AG04450 (cell line): ENCODE results near the gene PSMB1. TPM values are rescaled to one million over a fixed set of nuclear protein-coding genes. Genes with fewer than 3 reads are reported as not detected.

Experiments used
- CTCF ChIA-PET: fragments of 300-600, 350-600 bp; formaldehyde crosslinking; extraction: SDS; loops from one replicate; lab custom pipeline; 2022; ENCODE audit warnings: antibody characterized with exemption, inconsistent platforms; lab: Charles Lee
- POLR2A ChIA-PET: fragments of 350-600 bp; formaldehyde crosslinking; extraction: SDS; loops from one replicate; lab custom pipeline; 2021; ENCODE audit warnings: antibody characterized with exemption, inconsistent platforms; lab: Yijun Ruan, JAX
- DNase-seq: peaks from one replicate; pipeline ENCODE4 v3.0.0-alpha.2; 2011; ENCODE audit warnings: low read depth, low spot score
- H3K27ac ChIP-seq: one replicate; pipeline ENCODE4 v1.5.1; 2012; ENCODE audit warnings: low read depth, low read length, control low read depth
- H3K27me3 ChIP-seq: one replicate; pipeline ENCODE4 v1.6.0; 2012; ENCODE audit warnings: low read length; ENCODE audit not compliant: control insufficient read depth, insufficient read depth
- H3K4me3 ChIP-seq: 2 replicates; pipeline ENCODE4 v1.5.1; 2011; ENCODE audit warnings: mild to moderate bottlenecking, low read depth, low read length, control low read depth
- H3K9me3 ChIP-seq: 2 replicates; pipeline ENCODE4 v1.5.1; 2012; ENCODE audit warnings: low read length; ENCODE audit not compliant: control insufficient read depth, insufficient read depth
- CTCF ChIP-seq: IDR thresholded peaks from 2 replicates; pipeline ENCODE4 v1.5.1; 2011; ENCODE audit warnings: low read depth, low read length, control low read depth, inconsistent platforms
- polyA plus RNA-seq: library from polyadenylated mRNA; depleted of rRNA; stranded (reverse); fragments of >200 nt; gene quantifications from 2 replicates; pipeline ENCODE4 v1.2.3, GENCODE V29; 2011

PSMB1 gene
- polyA plus RNA-seq, 1 experiment, result 491 TPM

- DNase-seq, result peak; percentile 96
- peak within 1 kb of the TSS; percentile 99 for H3K4me3 ChIP-seq
- H3K9me3 ChIP-seq, result peaks cover 3% of the 10 kb centered on the region; the same call in 1 of the 2 replicates
- peak within 1 kb of the TSS; percentile 96 for H3K27ac ChIP-seq
- ChIA-PET CTCF (interaction anchor here (1.6 kb wide), 1 partner anchor 23 kb away, joined by 7 read pairs; no protein-coding TSS in a partner anchor), POLR2A (interaction anchor here (0.7 to 1.0 kb wide), 3 partner anchors 8 to 442 kb away, joined by 3 to 7 read pairs (median 4); partner anchors contain the start of gene PDCD2)
- H3K27me3 ChIP-seq, result no peaks in the 10 kb centered on the region
- TF ChIP-seq CTCF, result no peak
Observed at GRCh38 chr6:170554013-170554795, 1.1 kb upstream of the PSMB1 start, which contains the start of gene TBP. Gene TBP (plus strand): TSS chr6:170554369. CDS start chr6:170557030, 2,661 bp downstream.

- CTCF ChIA-PET, result interaction anchor here (1.6 kb wide), 1 partner anchor 23 kb away, joined by 7 read pairs; no protein-coding TSS in a partner anchor
- Histone ChIP-seq H3K27ac (peak overlapping the region; percentile 96), H3K4me3 (peak overlapping the region; percentile 99), H3K27me3 (no peaks in the 10 kb centered on the region), H3K9me3 (peaks cover 3% of the 10 kb centered on the region; the same call in 1 of the 2 replicates)
- DNase-seq, result no peak
- TF ChIP-seq CTCF, result no peak
- POLR2A ChIA-PET, result interaction anchor here (0.7 to 1.0 kb wide), 3 partner anchors 8 to 441 kb away, joined by 3 to 7 read pairs (median 4); partner anchors contain the start of gene PDCD2
Observed at GRCh38 chr6:170553534-170554012, 466 bp upstream of the PSMB1 start.

GRCh38 chr6:170545405-170545804 is 7.7 kb downstream of the PSMB1 start:
- peak overlapping the region; percentile 22 for H3K27ac ChIP-seq
- no peak for TF ChIP-seq CTCF
- H3K4me3 ChIP-seq, result no peak overlapping the region
- H3K27me3 ChIP-seq, result no peaks in the 10 kb centered on the region
- ChIA-PET POLR2A (interaction anchor here (1.2 kb wide), 1 partner anchor 9 kb away, joined by 4 read pairs; the partner anchor contains the start of gene TBP), CTCF (interaction anchor here (1.6 kb wide), 1 partner anchor 15 kb away, joined by 6 read pairs; no protein-coding TSS in a partner anchor)
- peak; percentile 44 for DNase-seq
- no peaks in the 10 kb centered on the region for H3K9me3 ChIP-seq

- ChIA-PET CTCF (interaction anchor here (0.8 to 2.1 kb wide), 2 partner anchors 13 to 751 kb away, joined by 3 to 17 read pairs; no protein-coding TSS in a partner anchor), POLR2A (no interaction called here)
Observed at GRCh38 chr6:170542031-170542719, 10.9 kb downstream of the PSMB1 start.

More at GRCh38 chr6:170542031-170542719, 10.9 kb downstream of the PSMB1 start:
- Histone ChIP-seq H3K9me3 (no peaks in the 10 kb centered on the region), H3K27ac (no peak overlapping the region), H3K27me3 (no peaks in the 10 kb centered on the region), H3K4me3 (no peak overlapping the region)
- no peak for TF ChIP-seq CTCF
- no peak for DNase-seq
